GM23338 (cell line): Measurements from ENCODE around the gene NSUN3. TPM values are rescaled to one million over a fixed set of nuclear protein-coding genes. Genes with fewer than 3 reads are reported as not detected.

Experiments
- ATAC-seq: fragments of 200-7000 bp; cut with Tn5 transposase; 3 replicates; pipeline ENCODE4 v1.9.1; 2020
- DNase-seq: peaks from one replicate; pipeline ENCODE4 v3.0.0-alpha.2; 2015; ENCODE audit warnings: low spot score
- H2AFZ ChIP-seq: fragments of 200-600 bp; sonication (generic); 2 replicates; pipeline ENCODE4 v1.8.0; 2016; ENCODE audit warnings: antibody characterized with exemption, mild to moderate bottlenecking, moderate library complexity
- H3F3A ChIP-seq: fragments of 200-600 bp; sonication (generic); replicated peaks from 2 replicates; pipeline ENCODE4 v1.8.0; 2017; ENCODE audit warnings: antibody characterized with exemption, mixed run types, low read depth
- H3K27ac ChIP-seq: fragments of 200-600 bp; sonication (generic); 2 replicates; pipeline ENCODE4 v1.6.1; 2016; ENCODE audit warnings: low read depth
- H3K27me3 ChIP-seq: fragments of 200-600 bp; sonication (generic); 2 replicates; pipeline ENCODE4 v1.8.0; 2016; ENCODE audit warnings: mild to moderate bottlenecking, mixed run types, moderate library complexity; ENCODE audit not compliant: insufficient read depth
- H3K36me3 ChIP-seq: fragments of 200-600 bp; sonication (generic); 2 replicates; pipeline ENCODE4 v1.8.0; 2016; ENCODE audit warnings: mild to moderate bottlenecking; ENCODE audit not compliant: insufficient read depth
- H3K4me1 ChIP-seq: fragments of 200-600 bp; sonication (generic); 2 replicates; pipeline ENCODE4 v1.8.0; 2016; ENCODE audit warnings: mild to moderate bottlenecking, moderate library complexity; ENCODE audit not compliant: insufficient read depth
- H3K4me2 ChIP-seq: fragments of 200-600 bp; sonication (generic); 2 replicates; pipeline ENCODE4 v1.7.1; 2017; ENCODE audit warnings: mixed run types
- H3K4me3 ChIP-seq: fragments of 200-600 bp; sonication (generic); 2 replicates; pipeline ENCODE4 v1.6.1; 2016; ENCODE audit warnings: mixed run types
- H3K79me2 ChIP-seq: fragments of 200-600 bp; sonication (generic); replicated peaks from 2 replicates; pipeline ENCODE4 v1.8.0; 2017; ENCODE audit warnings: mild to moderate bottlenecking; ENCODE audit not compliant: insufficient read depth
- H3K9me2 ChIP-seq: fragments of 200-600 bp; sonication (generic); 2 replicates; pipeline ENCODE4 v1.8.0; 2017; ENCODE audit not compliant: insufficient read depth
- H4K20me1 ChIP-seq: fragments of 200-600 bp; sonication (generic); replicated peaks from 2 replicates; pipeline ENCODE4 v1.8.0; 2017; ENCODE audit warnings: mild to moderate bottlenecking; ENCODE audit not compliant: insufficient read depth
- H3K27ac Mint-ChIP-seq: 2 replicates; pipeline ENCODE4 v1.8.0; 2020; ENCODE audit warnings: inconsistent platforms, mild to moderate bottlenecking, moderate library complexity, mixed read lengths
- H3K27me3 Mint-ChIP-seq: 3 replicates; pipeline ENCODE4 v1.8.0; 2022; ENCODE audit warnings: low read depth, mild to moderate bottlenecking, moderate library complexity, mixed read lengths, inconsistent platforms; ENCODE audit not compliant: insufficient read depth, poor library complexity
- H3K36me3 Mint-ChIP-seq: 3 replicates; pipeline ENCODE4 v1.8.0; 2021; ENCODE audit warnings: low read depth, mild to moderate bottlenecking, inconsistent platforms, moderate library complexity, mixed read lengths
- H3K4me1 Mint-ChIP-seq: 3 replicates; pipeline ENCODE4 v1.8.0; 2020; ENCODE audit warnings: mild to moderate bottlenecking, inconsistent platforms, mixed read lengths
- H3K4me3 Mint-ChIP-seq: 3 replicates; pipeline ENCODE4 v1.8.0; 2021; ENCODE audit warnings: moderate library complexity, mild to moderate bottlenecking, inconsistent platforms, mixed read lengths
- H3K9me3 Mint-ChIP-seq: 3 replicates; pipeline ENCODE4 v1.8.0; 2020; ENCODE audit warnings: moderate library complexity, mild to moderate bottlenecking, inconsistent platforms, mixed read lengths
- CREB1 ChIP-seq: fragments of 250-450 bp; sonication (Bioruptor Pico); IDR thresholded peaks from 2 replicates; pipeline ENCODE4 v1.5.0; 2020; ENCODE audit warnings: low read depth, mild to moderate bottlenecking, moderate library complexity
- CTCF ChIP-seq, 2 experiments: fragments of 200-600 bp in 1 of 2; sonication (generic) in 1 of 2; conservative IDR thresholded peaks; 2 replicates each; pipeline versions ENCODE4 v1.5.1 to v1.6.1; 2016 to 2017; ENCODE audit warnings: antibody characterized with exemption in 2 of 2, low read depth in 2 of 2, mild to moderate bottlenecking in 2 of 2, moderate library complexity in 1 of 2
- ETS1 ChIP-seq: IDR thresholded peaks from 2 replicates; pipeline ENCODE4 v1.6.1; 2016; ENCODE audit warnings: antibody characterized with exemption
- EZH2 ChIP-seq: fragments of 200-600 bp; sonication (generic); IDR thresholded peaks from one replicate; pipeline ENCODE4 v1.8.0; 2017; ENCODE audit warnings: antibody characterized with exemption, mild to moderate bottlenecking, low read depth; ENCODE audit not compliant: unreplicated experiment
- EZH2phosphoT487 ChIP-seq: fragments of 200-600 bp; sonication (generic); IDR thresholded peaks from one replicate; pipeline ENCODE4 v1.8.1; 2018; ENCODE audit warnings: antibody characterized with exemption; ENCODE audit not compliant: unreplicated experiment
- JUNB ChIP-seq: IDR thresholded peaks from one replicate; pipeline ENCODE4 v1.6.1; 2016; ENCODE audit warnings: antibody characterized with exemption; ENCODE audit not compliant: unreplicated experiment
- POLR2AphosphoS5 ChIP-seq: IDR thresholded peaks from 2 replicates; pipeline ENCODE4 v1.6.1; 2016; ENCODE audit warnings: antibody characterized with exemption, low read depth
- REST ChIP-seq: IDR thresholded peaks from one replicate; pipeline ENCODE4 v1.6.1; 2018; ENCODE audit warnings: antibody characterized with exemption; ENCODE audit not compliant: unreplicated experiment
- ZNF114 ChIP-seq: fragments of 250-450 bp; sonication (Bioruptor Pico); IDR thresholded peaks from 2 replicates; pipeline ENCODE4 v1.5.0; 2020; ENCODE audit warnings: mild to moderate bottlenecking, moderate library complexity
- ZNF331 ChIP-seq: fragments of 250-450 bp; sonication (Bioruptor Pico); IDR thresholded peaks from 2 replicates; pipeline ENCODE4 v1.5.0; 2020; ENCODE audit warnings: low read depth, mild to moderate bottlenecking, moderate library complexity
- ZNF462 ChIP-seq: fragments of 250-450 bp; sonication (Bioruptor Pico); IDR thresholded peaks from 2 replicates; pipeline ENCODE4 v1.5.0; 2020; ENCODE audit warnings: mild to moderate bottlenecking, moderate library complexity
- polyA plus RNA-seq: library from polyadenylated mRNA; unstranded; fragments of >200 nt; fragmentation: Nextera tagmentation; extraction: Ambion mirVana; gene quantifications from 2 replicates; pipeline ENCODE4 v1.2.1, GENCODE V29; 2016
- total RNA-seq: library from RNA; depleted of rRNA; stranded (reverse); fragments of >200 nt; shearing (Covaris generic); gene quantifications from 2 replicates; pipeline ENCODE4 v1.2.3, GENCODE V29; 2014

Gene NSUN3
- total and polyA plus RNA-seq, 2 experiments from 2014 or later: 5.4 to 10.6 TPM

GRCh38 chr3:94146455-94146854 lies 83.6 kb downstream of the NSUN3 start:
- Histone ChIP-seq H3K79me2 (no peaks in the 10 kb centered on the region), H4K20me1 (no peaks in the 10 kb centered on the region), H3K4me3 (peak overlapping the region; percentile 6), H3K36me3 (no peaks in the 10 kb centered on the region), H3K4me1 (peaks cover 31% of the 10 kb centered on the region), H3K27ac (peak overlapping the region; percentile 91), H3K9me2 (peaks cover 13% of the 10 kb centered on the region; the same call in 1 of the 2 replicates), H3K27me3 (no peaks in the 10 kb centered on the region), H2AFZ (no peak overlapping the region), H3K4me2 (peak overlapping the region; percentile 60), H3F3A (peaks cover 4% of the 10 kb centered on the region; the same call in 1 of the 2 replicates)
- peak overlapping the region; percentile 25; the same call in 2 of the 3 replicates for H3K4me3 Mint-ChIP-seq
- peaks cover 10% of the 10 kb centered on the region; the same call in 1 of the 3 replicates for H3K9me3 Mint-ChIP-seq
- TF ChIP-seq ZNF114 (CRISPR knock-in tag) (no peak), ZNF462 (CRISPR knock-in tag) (no peak), ETS1 (no peak), EZH2 (no peak), ZNF331 (no peak), REST (no peak), POLR2AphosphoS5 (no peak), JUNB (no peak), CREB1 (CRISPR knock-in tag) (no peak), EZH2phosphoT487 (no peak), CTCF (conservative IDR thresholded peaks at IDR 0.05; ENCODE audit: low read depth in 2 of 2) (no peak)
- peak; percentile 22 for DNase-seq
- H3K4me1 Mint-ChIP-seq: peaks cover 24% of the 10 kb centered on the region
- H3K36me3 Mint-ChIP-seq: peaks cover 19% of the 10 kb centered on the region; the same call in 2 of the 3 replicates
- peak; percentile 61 for ATAC-seq
- peak overlapping the region; percentile 54 for H3K27ac Mint-ChIP-seq
- peaks cover 2% of the 10 kb centered on the region for H3K27me3 Mint-ChIP-seq
